Measurements from ENCODE around the gene PDCD1LG2.

PDCD1LG2 gene

GRCh38 chr9:5529683-5530221, 19.4 kb downstream of the PDCD1LG2 start:
- DNase-seq, result no peak

- no peak for DNase-seq
These were observed 21.0 kb downstream of the PDCD1LG2 start for GRCh38 chr9:5531101-5531882.

- DNase-seq, result no peak
These were observed 22.0 kb downstream of the PDCD1LG2 start for GRCh38 chr9:5532306-5532705.

- DNase-seq, result no peak
These were observed 22.5 kb downstream of the PDCD1LG2 start for GRCh38 chr9:5532790-5533189.

GRCh38 chr9:5536684-5537083, 26.4 kb downstream of the PDCD1LG2 start:
- no peak for DNase-seq

GRCh38 chr9:5543875-5544702, 33.8 kb downstream of the PDCD1LG2 start:
- no peak for DNase-seq

GRCh38 chr9:5549658-5550650, 39.6 kb downstream of the PDCD1LG2 start:
- no peak for DNase-seq

GRCh38 chr9:5551368-5552150, 41.2 kb downstream of the PDCD1LG2 start:
- DNase-seq, result no peak

GRCh38 chr9:5552301-5552700, 42.0 kb downstream of the PDCD1LG2 start:
- DNase-seq, result no peak

GRCh38 chr9:5553211-5553610, 42.9 kb downstream of the PDCD1LG2 start:
- no peak for DNase-seq

- DNase-seq, result no peak
These were observed 43.9 kb downstream of the PDCD1LG2 start for GRCh38 chr9:5554254-5554653.

GRCh38 chr9:5556101-5556705, 45.9 kb downstream of the PDCD1LG2 start:
- no peak for DNase-seq

- peak in 1 of 56 donors; percentile 4 for DNase-seq
These were observed 47.6 kb downstream of the PDCD1LG2 start for GRCh38 chr9:5557606-5558587.

- DNase-seq, result no peak
These were observed 49.3 kb downstream of the PDCD1LG2 start for GRCh38 chr9:5559659-5560058.

- no peak for DNase-seq
These were observed 50.2 kb downstream of the PDCD1LG2 start for GRCh38 chr9:5560443-5561100.

- no peak for DNase-seq
These were observed 51.6 kb downstream of the PDCD1LG2 start for GRCh38 chr9:5561828-5562488.

- DNase-seq, result no peak
These were observed 52.6 kb downstream of the PDCD1LG2 start for GRCh38 chr9:5562806-5563416.
